GM23338 (cell line): ENCODE results near the gene RYR2. TPM values are rescaled to one million over a fixed set of nuclear protein-coding genes. Genes with fewer than 3 reads are reported as not detected.

Experiments used
- ATAC-seq: fragments of 200-7000 bp; cut with Tn5 transposase; 3 replicates; pipeline ENCODE4 v1.9.1; 2020
- DNase-seq: peaks from one replicate; pipeline ENCODE4 v3.0.0-alpha.2; 2015; ENCODE audit warnings: low spot score
- H2AFZ ChIP-seq: fragments of 200-600 bp; sonication (generic); 2 replicates; pipeline ENCODE4 v1.8.0; 2016; ENCODE audit warnings: antibody characterized with exemption, mild to moderate bottlenecking, moderate library complexity
- H3F3A ChIP-seq: fragments of 200-600 bp; sonication (generic); replicated peaks from 2 replicates; pipeline ENCODE4 v1.8.0; 2017; ENCODE audit warnings: antibody characterized with exemption, mixed run types, low read depth
- H3K27ac ChIP-seq: fragments of 200-600 bp; sonication (generic); 2 replicates; pipeline ENCODE4 v1.6.1; 2016; ENCODE audit warnings: low read depth
- H3K27me3 ChIP-seq: fragments of 200-600 bp; sonication (generic); 2 replicates; pipeline ENCODE4 v1.8.0; 2016; ENCODE audit warnings: mild to moderate bottlenecking, mixed run types, moderate library complexity; ENCODE audit not compliant: insufficient read depth
- H3K36me3 ChIP-seq: fragments of 200-600 bp; sonication (generic); 2 replicates; pipeline ENCODE4 v1.8.0; 2016; ENCODE audit warnings: mild to moderate bottlenecking; ENCODE audit not compliant: insufficient read depth
- H3K4me1 ChIP-seq: fragments of 200-600 bp; sonication (generic); 2 replicates; pipeline ENCODE4 v1.8.0; 2016; ENCODE audit warnings: mild to moderate bottlenecking, moderate library complexity; ENCODE audit not compliant: insufficient read depth
- H3K4me2 ChIP-seq: fragments of 200-600 bp; sonication (generic); 2 replicates; pipeline ENCODE4 v1.7.1; 2017; ENCODE audit warnings: mixed run types
- H3K4me3 ChIP-seq: fragments of 200-600 bp; sonication (generic); 2 replicates; pipeline ENCODE4 v1.6.1; 2016; ENCODE audit warnings: mixed run types
- H3K79me2 ChIP-seq: fragments of 200-600 bp; sonication (generic); replicated peaks from 2 replicates; pipeline ENCODE4 v1.8.0; 2017; ENCODE audit warnings: mild to moderate bottlenecking; ENCODE audit not compliant: insufficient read depth
- H3K9me2 ChIP-seq: fragments of 200-600 bp; sonication (generic); 2 replicates; pipeline ENCODE4 v1.8.0; 2017; ENCODE audit not compliant: insufficient read depth
- H4K20me1 ChIP-seq: fragments of 200-600 bp; sonication (generic); replicated peaks from 2 replicates; pipeline ENCODE4 v1.8.0; 2017; ENCODE audit warnings: mild to moderate bottlenecking; ENCODE audit not compliant: insufficient read depth
- H3K27ac Mint-ChIP-seq: 2 replicates; pipeline ENCODE4 v1.8.0; 2020; ENCODE audit warnings: inconsistent platforms, mild to moderate bottlenecking, moderate library complexity, mixed read lengths
- H3K27me3 Mint-ChIP-seq: 3 replicates; pipeline ENCODE4 v1.8.0; 2022; ENCODE audit warnings: low read depth, mild to moderate bottlenecking, moderate library complexity, mixed read lengths, inconsistent platforms; ENCODE audit not compliant: insufficient read depth, poor library complexity
- H3K36me3 Mint-ChIP-seq: 3 replicates; pipeline ENCODE4 v1.8.0; 2021; ENCODE audit warnings: low read depth, mild to moderate bottlenecking, inconsistent platforms, moderate library complexity, mixed read lengths
- H3K4me1 Mint-ChIP-seq: 3 replicates; pipeline ENCODE4 v1.8.0; 2020; ENCODE audit warnings: mild to moderate bottlenecking, inconsistent platforms, mixed read lengths
- H3K4me3 Mint-ChIP-seq: 3 replicates; pipeline ENCODE4 v1.8.0; 2021; ENCODE audit warnings: moderate library complexity, mild to moderate bottlenecking, inconsistent platforms, mixed read lengths
- H3K9me3 Mint-ChIP-seq: 3 replicates; pipeline ENCODE4 v1.8.0; 2020; ENCODE audit warnings: moderate library complexity, mild to moderate bottlenecking, inconsistent platforms, mixed read lengths
- CREB1 ChIP-seq: fragments of 250-450 bp; sonication (Bioruptor Pico); IDR thresholded peaks from 2 replicates; pipeline ENCODE4 v1.5.0; 2020; ENCODE audit warnings: low read depth, mild to moderate bottlenecking, moderate library complexity
- CTCF ChIP-seq, 2 experiments: fragments of 200-600 bp in 1 of 2; sonication (generic) in 1 of 2; conservative IDR thresholded peaks; 2 replicates each; pipeline versions ENCODE4 v1.5.1 to v1.6.1; 2016 to 2017; ENCODE audit warnings: antibody characterized with exemption in 2 of 2, low read depth in 2 of 2, mild to moderate bottlenecking in 2 of 2, moderate library complexity in 1 of 2
- ETS1 ChIP-seq: IDR thresholded peaks from 2 replicates; pipeline ENCODE4 v1.6.1; 2016; ENCODE audit warnings: antibody characterized with exemption
- JUNB ChIP-seq: IDR thresholded peaks from one replicate; pipeline ENCODE4 v1.6.1; 2016; ENCODE audit warnings: antibody characterized with exemption; ENCODE audit not compliant: unreplicated experiment
- REST ChIP-seq: IDR thresholded peaks from one replicate; pipeline ENCODE4 v1.6.1; 2018; ENCODE audit warnings: antibody characterized with exemption; ENCODE audit not compliant: unreplicated experiment
- ZNF114 ChIP-seq: fragments of 250-450 bp; sonication (Bioruptor Pico); IDR thresholded peaks from 2 replicates; pipeline ENCODE4 v1.5.0; 2020; ENCODE audit warnings: mild to moderate bottlenecking, moderate library complexity
- ZNF331 ChIP-seq: fragments of 250-450 bp; sonication (Bioruptor Pico); IDR thresholded peaks from 2 replicates; pipeline ENCODE4 v1.5.0; 2020; ENCODE audit warnings: low read depth, mild to moderate bottlenecking, moderate library complexity
- ZNF462 ChIP-seq: fragments of 250-450 bp; sonication (Bioruptor Pico); IDR thresholded peaks from 2 replicates; pipeline ENCODE4 v1.5.0; 2020; ENCODE audit warnings: mild to moderate bottlenecking, moderate library complexity
- polyA plus RNA-seq: library from polyadenylated mRNA; unstranded; fragments of >200 nt; fragmentation: Nextera tagmentation; extraction: Ambion mirVana; gene quantifications from 2 replicates; pipeline ENCODE4 v1.2.1, GENCODE V29; 2016
- total RNA-seq: library from RNA; depleted of rRNA; stranded (reverse); fragments of >200 nt; shearing (Covaris generic); gene quantifications from 2 replicates; pipeline ENCODE4 v1.2.3, GENCODE V29; 2014

RYR2 gene
- total and polyA plus RNA-seq, 2 experiments from 2014 or later, result 8.9 to 10.0 TPM

- TF ChIP-seq ZNF462 (CRISPR knock-in tag) (no peak), ZNF114 (CRISPR knock-in tag) (no peak)
Measured at GRCh38 chr1:237025358-237026074, 16.5 kb upstream of the RYR2 start (continued).

GRCh38 chr1:237029240-237029639, 12.7 kb upstream of the RYR2 start:
- H3K36me3 ChIP-seq, result peaks cover 3% of the 10 kb centered on the region; the same call in 1 of the 2 replicates
- no peak overlapping the region for H3K4me3 ChIP-seq
- H3K9me3 Mint-ChIP-seq, result peaks cover 8% of the 10 kb centered on the region
- no peak overlapping the region for H3K4me3 Mint-ChIP-seq
- H3K27ac ChIP-seq, result no peak overlapping the region
- H3K79me2 ChIP-seq, result no peaks in the 10 kb centered on the region
- no peak overlapping the region for H3K4me2 ChIP-seq
- DNase-seq, result no peak
- H3K4me1 Mint-ChIP-seq, result peaks cover 25% of the 10 kb centered on the region
- no peaks in the 10 kb centered on the region; the same call in 1 of the 2 replicates for H3F3A ChIP-seq
- H4K20me1 ChIP-seq, result no peaks in the 10 kb centered on the region
- H3K36me3 Mint-ChIP-seq, result peaks cover 7% of the 10 kb centered on the region
- H3K27me3 ChIP-seq, result no peaks in the 10 kb centered on the region
- no peak for ATAC-seq
- no peak overlapping the region for H2AFZ ChIP-seq
- peaks cover 13% of the 10 kb centered on the region for H3K4me1 ChIP-seq
- H3K27ac Mint-ChIP-seq, result no peak overlapping the region
- H3K27me3 Mint-ChIP-seq, result peaks cover 9% of the 10 kb centered on the region
- H3K9me2 ChIP-seq, result peaks cover 6% of the 10 kb centered on the region; the same call in 1 of the 2 replicates
- no peak for TF ChIP-seq ZNF331 (CRISPR knock-in tag)
- TF ChIP-seq CTCF (conservative IDR thresholded peaks at IDR 0.05; ENCODE audit: low read depth in 2 of 2), result no peak
- no peak for TF ChIP-seq JUNB
- no peak for TF ChIP-seq REST
- no peak for TF ChIP-seq ETS1
- TF ChIP-seq CREB1 (CRISPR knock-in tag), result no peak
